HG03342 (cell line): ENCODE results near the gene BLTP1.

Source experiments
- ATAC-seq: cut with Tn5 transposase; IDR thresholded peaks from one replicate; pipeline ENCODE4 v1.9.1; 2021; ENCODE audit warnings: mild to moderate bottlenecking, moderate library complexity; ENCODE audit not compliant: unreplicated experiment

BLTP1 gene

GRCh38 chr4:122170775-122171174 lies 18.6 kb downstream of the BLTP1 start:
- no peak for ATAC-seq

GRCh38 chr4:122171323-122171722 lies 19.2 kb downstream of the BLTP1 start:
- no peak for ATAC-seq

GRCh38 chr4:122172266-122172665 lies 20.1 kb downstream of the BLTP1 start:
- no peak for ATAC-seq

- ATAC-seq, result no peak
These were observed 26.8 kb downstream of the BLTP1 start for GRCh38 chr4:122178961-122179360.

- ATAC-seq, result no peak
These were observed 43.6 kb downstream of the BLTP1 start for GRCh38 chr4:122195718-122196117.
